ENCODE results near the gene HACL1.

The HACL1 gene

GRCh38 chr3:15592968-15593367 lies 8.4 kb downstream of the HACL1 start:
- H3K4me3 ChIP-seq (ENCODE audit: low read length), result no peak overlapping the region
- TF ChIP-seq CTCF (IDR thresholded peaks at IDR 0.05; ENCODE audit: insufficient read depth, low read depth, low read length, missing control alignments), result no peak

GRCh38 chr3:15591928-15592327 lies 9.4 kb downstream of the HACL1 start:
- H3K4me3 ChIP-seq (ENCODE audit: low read length), result no peak overlapping the region
- DNase-seq (ENCODE audit: low read depth), result no peak
- TF ChIP-seq CTCF (IDR thresholded peaks at IDR 0.05; ENCODE audit: insufficient read depth, low read depth, low read length, missing control alignments), result no peak

More at GRCh38 chr3:15592968-15593367, 8.4 kb downstream of the HACL1 start:
- DNase-seq (ENCODE audit: low read depth), result no peak

DNA sequence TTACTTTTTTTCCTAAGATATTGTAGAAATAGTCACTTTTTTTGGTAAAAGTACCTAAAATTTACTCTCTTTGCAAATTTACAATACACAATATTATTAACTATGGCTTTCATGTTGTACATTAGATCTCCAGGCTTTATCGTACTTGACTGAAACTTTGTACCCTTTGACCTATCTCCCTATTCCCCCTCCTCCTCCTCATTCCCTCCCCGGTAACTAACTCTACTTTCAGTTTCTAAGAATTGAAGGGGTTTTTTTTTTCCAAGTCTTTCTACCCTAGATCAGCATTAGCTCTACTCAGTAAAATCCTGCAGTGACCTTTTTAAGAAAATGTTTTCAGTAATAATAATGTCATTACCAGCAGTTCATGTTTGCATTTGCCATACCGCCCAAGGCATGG lies 10.1 kb downstream of the HACL1 start:
- H3K4me3 ChIP-seq (ENCODE audit: low read length), result no peak overlapping the region
- TF ChIP-seq CTCF (IDR thresholded peaks at IDR 0.05; ENCODE audit: insufficient read depth, low read depth, low read length, missing control alignments), result no peak
- DNase-seq (ENCODE audit: low read depth), result no peak

- DNase-seq (ENCODE audit: low read depth), result no peak
- no peak for TF ChIP-seq CTCF (IDR thresholded peaks at IDR 0.05; ENCODE audit: insufficient read depth, low read depth, low read length, missing control alignments)
- H3K4me3 ChIP-seq (ENCODE audit: low read length), result no peak overlapping the region
Observed at GRCh38 chr3:15585111-15585845, 16.1 kb downstream of the HACL1 start.

DNA sequence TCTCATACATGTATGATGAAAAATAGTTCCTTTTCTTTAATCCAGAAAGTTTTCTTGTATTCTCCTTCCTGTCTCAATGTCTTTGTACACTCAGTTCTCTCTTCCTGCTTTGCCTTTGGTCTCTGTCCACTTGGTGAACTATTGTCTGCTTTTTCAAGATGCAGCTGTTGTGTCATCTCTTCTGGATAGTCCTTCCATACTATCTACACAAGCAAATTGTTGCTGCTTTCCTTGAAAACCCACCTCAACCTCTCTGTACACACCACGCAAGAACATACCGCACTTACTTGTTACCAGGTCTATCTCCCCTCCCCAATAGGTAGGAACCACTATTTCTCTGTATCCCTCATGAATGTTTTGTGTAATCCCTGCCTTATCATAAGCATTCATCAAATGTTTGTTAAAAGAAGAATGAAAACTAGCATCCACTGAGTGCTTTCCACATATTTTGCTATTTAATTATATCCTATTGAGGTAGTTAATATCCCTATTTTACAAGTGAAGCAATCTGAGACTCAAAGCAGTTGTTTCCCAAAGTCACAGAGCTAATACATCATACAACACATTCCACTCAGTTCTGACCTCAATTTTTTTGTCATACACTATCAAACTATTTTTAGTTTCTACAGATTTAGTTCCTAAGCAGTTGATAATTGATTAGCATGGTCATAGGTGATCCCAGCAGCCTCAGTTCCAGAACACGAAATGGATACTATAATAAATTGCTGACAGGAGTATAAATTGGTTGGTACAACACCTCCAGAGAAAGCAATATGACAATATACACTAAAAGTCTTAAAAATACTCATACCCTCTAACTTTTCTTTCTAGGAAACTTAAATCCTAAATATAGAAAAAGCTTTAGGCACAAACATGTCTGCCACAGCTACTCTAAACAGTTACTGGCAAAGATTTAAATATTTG lies 19.6 kb downstream of the HACL1 start:
- TF ChIP-seq CTCF (IDR thresholded peaks at IDR 0.05; ENCODE audit: insufficient read depth, low read depth, low read length, missing control alignments), result no peak
- no peak overlapping the region for H3K4me3 ChIP-seq (ENCODE audit: low read length)

GRCh38 chr3:15579051-15579450 lies 22.3 kb downstream of the HACL1 start:
- H3K4me3 ChIP-seq (ENCODE audit: low read length), result no peak overlapping the region
- no peak for DNase-seq (ENCODE audit: low read depth)
- TF ChIP-seq CTCF (IDR thresholded peaks at IDR 0.05; ENCODE audit: insufficient read depth, low read depth, low read length, missing control alignments), result no peak

More for the DNA sequence above, 19.6 kb downstream of the HACL1 start:
- no peak for DNase-seq (ENCODE audit: low read depth)

All from epithelial cell of esophagus (primary cell).